Measurements from ENCODE around the gene WFIKKN2.
"Not testable (repeated sequence)": the region's sequence is repeated elsewhere in the genome, so short reads cannot be mapped to it uniquely, and the experiment has no call there.

The WFIKKN2 gene

GRCh38 chr17:50858486-50859225 lies 23.3 kb downstream of the WFIKKN2 start:
- DNase-seq = no peak

GRCh38 chr17:50859727-50860126 lies 24.3 kb downstream of the WFIKKN2 start:
- not testable (repeated sequence) for DNase-seq

GRCh38 chr17:50861334-50861676 lies 25.9 kb downstream of the WFIKKN2 start:
- DNase-seq = no peak

GRCh38 chr17:50861822-50862528 lies 26.6 kb downstream of the WFIKKN2 start:
- no peak for DNase-seq

- peak; percentile 12 to 46 for DNase-seq
These were observed 27.9 kb downstream of the WFIKKN2 start for GRCh38 chr17:50863221-50863843.

- no peak for DNase-seq
These were observed 28.5 kb downstream of the WFIKKN2 start for GRCh38 chr17:50863931-50864330.

GRCh38 chr17:50864747-50865059 lies 29.3 kb downstream of the WFIKKN2 start:
- DNase-seq = no peak

- DNase-seq = peak; percentile 36 to 73
These were observed 29.9 kb downstream of the WFIKKN2 start for GRCh38 chr17:50865060-50865867.

GRCh38 chr17:50865868-50866260 lies 30.5 kb downstream of the WFIKKN2 start:
- DNase-seq = no peak

- peak; percentile 97 to 99 for DNase-seq
These were observed 31.0 kb downstream of the WFIKKN2 start, which contains the start of gene TOB1 for GRCh38 chr17:50866261-50866949. Gene TOB1, minus strand, starts transcription at chr17:50866354. Its CDS starts 2,337 bp downstream, at chr17:50864017.

- DNase-seq = peak; percentile 89 to 91
These were observed 31.6 kb downstream of the WFIKKN2 start for GRCh38 chr17:50866950-50867362.

GRCh38 chr17:50867363-50868139 lies 32.2 kb downstream of the WFIKKN2 start:
- peak; percentile 98 for DNase-seq

- DNase-seq = no peak
These were observed 32.7 kb downstream of the WFIKKN2 start for GRCh38 chr17:50868140-50868438.

- no peak for DNase-seq
These were observed 33.2 kb downstream of the WFIKKN2 start for GRCh38 chr17:50868602-50869001.

GRCh38 chr17:50871364-50871763 lies 36.0 kb downstream of the WFIKKN2 start:
- no peak for DNase-seq

- DNase-seq = no peak
These were observed 36.5 kb downstream of the WFIKKN2 start for GRCh38 chr17:50871898-50872297.

GRCh38 chr17:50872710-50873424 lies 37.5 kb downstream of the WFIKKN2 start:
- DNase-seq = no peak

GRCh38 chr17:50875074-50875473 lies 39.7 kb downstream of the WFIKKN2 start:
- DNase-seq = no peak

- DNase-seq = not testable (repeated sequence)
These were observed 41.7 kb downstream of the WFIKKN2 start for GRCh38 chr17:50877042-50877441.

- DNase-seq = no peak
These were observed 42.5 kb downstream of the WFIKKN2 start for GRCh38 chr17:50877838-50878237.

GRCh38 chr17:50879086-50879485 lies 43.7 kb downstream of the WFIKKN2 start:
- DNase-seq = no peak

Measured in SHP77 (cell line).